ENCODE measurements around the gene RRBP1. TPM values are rescaled to one million over a fixed set of nuclear protein-coding genes. Genes with fewer than 3 reads are reported as not detected.

The RRBP1 gene
- total and polyA plus RNA-seq, 2 donors from 2014 or later: 83.4 to 231 TPM

DNA sequence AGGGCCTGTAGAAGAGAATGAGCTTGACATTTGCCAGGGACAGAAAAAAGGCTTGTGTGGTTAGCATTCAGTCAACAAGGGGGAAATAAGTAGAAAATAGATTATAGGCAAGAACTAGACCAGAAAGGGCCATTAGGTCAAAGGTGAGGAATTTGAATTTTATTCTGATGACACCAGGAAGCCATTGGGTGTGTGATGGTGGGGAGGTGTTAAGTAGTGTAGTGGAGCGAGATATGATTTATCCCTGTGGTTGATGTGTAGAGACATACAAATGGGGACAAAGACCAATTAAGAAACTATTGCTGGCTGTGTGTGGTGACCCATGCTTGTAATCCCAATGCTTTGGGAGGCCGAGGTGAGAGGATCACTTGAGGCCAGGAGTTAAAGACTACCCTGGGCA, 101.1 kb downstream of the RRBP1 start:
- Histone ChIP-seq H3K9me3 (ENCODE audit: control insufficient read depth in 2 of 3, insufficient read depth in 1 of 3, low read length in 3 of 3) (no peaks in the 10 kb centered on the region), H3K27me3 (ENCODE audit: control insufficient read depth, insufficient read depth, low read length) (no peaks in the 10 kb centered on the region), H3K36me3 (ENCODE audit: control insufficient read depth in 2 of 3, insufficient read depth in 3 of 3, low read length in 3 of 3) (no peaks in the 10 kb centered on the region), H3K4me3 (ENCODE audit: low read length in 3 of 3) (no peak overlapping the region), H3K4me1 (ENCODE audit: control insufficient read depth in 2 of 3, insufficient read depth in 2 of 3, low read depth in 1 of 3, low read length in 3 of 3) (peaks cover 0 to 3% (median 0%) of the 10 kb centered on the region in 3 donors), H3K9ac (ENCODE audit: low read length in 3 of 3) (no peak overlapping the region), H3K27ac (ENCODE audit: low read depth in 2 of 2, low read length in 2 of 2) (no peak overlapping the region)
- TF ChIP-seq, protein P1, sequence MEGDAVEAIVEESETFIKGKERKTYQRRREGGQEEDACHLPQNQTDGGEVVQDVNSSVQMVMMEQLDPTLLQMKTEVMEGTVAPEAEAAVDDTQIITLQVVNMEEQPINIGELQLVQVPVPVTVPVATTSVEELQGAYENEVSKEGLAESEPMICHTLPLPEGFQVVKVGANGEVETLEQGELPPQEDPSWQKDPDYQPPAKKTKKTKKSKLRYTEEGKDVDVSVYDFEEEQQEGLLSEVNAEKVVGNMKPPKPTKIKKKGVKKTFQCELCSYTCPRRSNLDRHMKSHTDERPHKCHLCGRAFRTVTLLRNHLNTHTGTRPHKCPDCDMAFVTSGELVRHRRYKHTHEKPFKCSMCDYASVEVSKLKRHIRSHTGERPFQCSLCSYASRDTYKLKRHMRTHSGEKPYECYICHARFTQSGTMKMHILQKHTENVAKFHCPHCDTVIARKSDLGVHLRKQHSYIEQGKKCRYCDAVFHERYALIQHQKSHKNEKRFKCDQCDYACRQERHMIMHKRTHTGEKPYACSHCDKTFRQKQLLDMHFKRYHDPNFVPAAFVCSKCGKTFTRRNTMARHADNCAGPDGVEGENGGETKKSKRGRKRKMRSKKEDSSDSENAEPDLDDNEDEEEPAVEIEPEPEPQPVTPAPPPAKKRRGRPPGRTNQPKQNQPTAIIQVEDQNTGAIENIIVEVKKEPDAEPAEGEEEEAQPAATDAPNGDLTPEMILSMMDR (IDR thresholded peaks at IDR 0.05; ENCODE audit: borderline replicate concordance, extremely low read depth, insufficient read depth): no peak
- DNase-seq: no peak
- intact Hi-C loops (cut with DNase I): no loop called here
- no peak for FAIRE-seq

DNA sequence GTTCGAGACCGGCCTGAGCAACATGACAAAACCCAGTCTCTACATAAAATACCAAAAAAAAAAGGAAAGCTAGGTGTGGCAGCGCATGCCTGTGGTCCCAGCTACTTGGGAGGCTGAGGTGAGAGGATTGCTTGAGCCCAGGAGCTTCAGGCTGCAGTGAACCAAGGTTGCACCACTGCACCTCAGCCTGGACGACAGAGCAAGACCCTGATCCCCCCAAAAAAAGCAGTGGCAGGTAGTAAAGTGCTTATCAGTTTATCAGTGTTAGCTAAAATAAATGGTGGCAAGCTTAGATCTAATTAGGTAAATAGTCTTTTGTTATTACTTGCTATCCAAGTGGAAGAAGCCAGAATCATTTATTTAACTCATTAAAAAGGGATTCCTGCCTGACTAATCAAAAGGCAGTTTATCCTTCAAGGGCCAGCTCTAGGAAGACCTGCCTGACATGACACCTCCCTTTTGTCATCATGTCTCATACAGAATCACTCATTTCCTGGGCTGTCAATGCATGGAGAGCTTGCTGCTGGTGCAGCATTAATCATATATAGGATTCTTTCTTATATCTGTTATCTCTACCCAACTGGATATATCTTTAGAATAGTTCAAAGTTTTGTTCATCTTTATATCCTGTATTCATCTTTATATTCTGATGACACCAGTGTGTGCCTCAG, 102.5 kb downstream of the RRBP1 start:
- DNase-seq (no peak), FAIRE-seq (no peak)
- intact Hi-C loops (cut with DNase I): no loop called here
- no peaks in the 10 kb centered on the region for H3K9me3 ChIP-seq (ENCODE audit: control insufficient read depth in 2 of 3, insufficient read depth in 1 of 3, low read length in 3 of 3)
- no peaks in the 10 kb centered on the region for H3K27me3 ChIP-seq (ENCODE audit: control insufficient read depth, insufficient read depth, low read length)
- H3K4me3 ChIP-seq (ENCODE audit: low read length in 3 of 3): no peak overlapping the region
- TF ChIP-seq, protein P1 (IDR thresholded peaks at IDR 0.05; ENCODE audit: borderline replicate concordance, extremely low read depth, insufficient read depth): no peak
- H3K4me1 ChIP-seq (ENCODE audit: control insufficient read depth in 2 of 3, insufficient read depth in 2 of 3, low read depth in 1 of 3, low read length in 3 of 3): no peaks in the 10 kb centered on the region
- H3K9ac ChIP-seq (ENCODE audit: low read length in 3 of 3): no peak overlapping the region
- no peaks in the 10 kb centered on the region for H3K36me3 ChIP-seq (ENCODE audit: control insufficient read depth in 2 of 3, insufficient read depth in 3 of 3, low read length in 3 of 3)
- H3K27ac ChIP-seq (ENCODE audit: low read depth in 2 of 2, low read length in 2 of 2): no peak overlapping the region

DNA sequence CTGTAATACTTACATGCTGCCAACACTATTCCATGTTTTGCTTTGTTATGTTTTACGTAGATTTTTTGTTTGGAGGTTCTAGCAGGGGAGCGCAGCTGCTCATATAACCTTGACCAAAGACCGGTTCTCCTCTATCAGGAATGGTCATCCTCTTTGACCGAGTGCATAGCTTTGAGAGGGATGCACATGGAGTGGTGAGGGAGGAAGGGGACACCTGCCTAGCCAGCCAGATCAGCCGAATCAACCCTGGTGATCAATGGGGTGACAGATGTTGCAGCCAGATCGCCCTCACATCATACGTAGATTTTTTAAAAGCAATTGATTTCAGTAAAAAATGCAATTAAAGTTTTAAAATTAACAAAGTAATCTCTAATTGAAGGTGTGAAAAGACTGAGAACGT, 105.8 kb downstream of the RRBP1 start:
- TF ChIP-seq, protein P1 (IDR thresholded peaks at IDR 0.05; ENCODE audit: borderline replicate concordance, extremely low read depth, insufficient read depth): no peak
- DNase-seq: no peak
- intact Hi-C loops (cut with DNase I): no loop called here
- Histone ChIP-seq H3K27me3 (ENCODE audit: control insufficient read depth, insufficient read depth, low read length) (no peaks in the 10 kb centered on the region), H3K9me3 (ENCODE audit: control insufficient read depth in 2 of 3, insufficient read depth in 1 of 3, low read length in 3 of 3) (no peaks in the 10 kb centered on the region), H3K9ac (ENCODE audit: low read length in 3 of 3) (no peak overlapping the region), H3K27ac (ENCODE audit: low read depth in 2 of 2, low read length in 2 of 2) (no peak overlapping the region), H3K4me3 (ENCODE audit: low read length in 3 of 3) (no peak overlapping the region), H3K4me1 (ENCODE audit: control insufficient read depth in 2 of 3, insufficient read depth in 2 of 3, low read depth in 1 of 3, low read length in 3 of 3) (peaks cover 0 to 10% (median 4%) of the 10 kb centered on the region in 3 donors), H3K36me3 (ENCODE audit: control insufficient read depth in 2 of 3, insufficient read depth in 3 of 3, low read length in 3 of 3) (no peaks in the 10 kb centered on the region)
- FAIRE-seq: no peak

DNA sequence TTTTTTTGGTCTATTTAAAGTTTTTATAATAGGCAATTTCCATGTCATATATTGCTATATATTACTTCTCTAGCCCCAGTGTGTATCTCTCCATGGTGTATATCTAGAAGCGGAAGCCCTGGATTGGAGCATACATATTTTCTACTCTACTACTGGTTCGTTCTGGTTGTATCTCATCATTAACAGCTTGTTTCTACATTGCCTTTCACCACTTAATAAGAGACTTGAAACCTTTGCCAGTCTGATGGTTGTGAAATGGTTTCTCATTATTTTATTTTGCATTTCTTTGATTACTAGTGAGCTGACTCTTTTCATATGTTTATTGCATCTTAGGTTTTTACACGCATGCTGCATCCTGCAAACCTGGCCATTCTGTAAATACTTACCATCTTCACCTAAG, 108.6 kb downstream of the RRBP1 start:
- no peaks in the 10 kb centered on the region for H3K27me3 ChIP-seq (ENCODE audit: control insufficient read depth, insufficient read depth, low read length)
- TF ChIP-seq, protein P1 (IDR thresholded peaks at IDR 0.05; ENCODE audit: borderline replicate concordance, extremely low read depth, insufficient read depth): no peak
- H3K27ac ChIP-seq (ENCODE audit: low read depth in 2 of 2, low read length in 2 of 2): no peak overlapping the region
- intact Hi-C loops (cut with DNase I): no loop called here
- H3K36me3 ChIP-seq (ENCODE audit: control insufficient read depth in 2 of 3, insufficient read depth in 3 of 3, low read length in 3 of 3): no peaks in the 10 kb centered on the region
- no peak overlapping the region for H3K4me3 ChIP-seq (ENCODE audit: low read length in 3 of 3)
- FAIRE-seq (no peak), DNase-seq (no peak)
- H3K4me1 ChIP-seq (ENCODE audit: control insufficient read depth in 2 of 3, insufficient read depth in 2 of 3, low read depth in 1 of 3, low read length in 3 of 3): peaks cover 0 to 11% (median 4%) of the 10 kb centered on the region in 3 donors
- no peaks in the 10 kb centered on the region for H3K9me3 ChIP-seq (ENCODE audit: control insufficient read depth in 2 of 3, insufficient read depth in 1 of 3, low read length in 3 of 3)
- no peak overlapping the region for H3K9ac ChIP-seq (ENCODE audit: low read length in 3 of 3)
